GM21381 (cell line): ENCODE data around the gene DPM1.
A peak's percentile ranks its signal among the peaks of the same experiment; 100 is the strongest.

ENCODE experiments used
- ATAC-seq: cut with Tn5 transposase; IDR thresholded peaks from one replicate; pipeline ENCODE4 v1.9.1; 2021; ENCODE audit warnings: mild to moderate bottlenecking, moderate library complexity; ENCODE audit not compliant: unreplicated experiment

The DPM1 gene

GRCh38 chr20:50930976-50931305, 27.4 kb downstream of the DPM1 start:
- peak; percentile 21 for ATAC-seq

- ATAC-seq = peak; percentile 9
These were observed 28.0 kb downstream of the DPM1 start for GRCh38 chr20:50930139-50930975.

- peak; percentile 49 for ATAC-seq
These were observed 28.8 kb downstream of the DPM1 start for GRCh38 chr20:50929299-50930138.

GRCh38 chr20:50928469-50928868, 29.9 kb downstream of the DPM1 start:
- no peak for ATAC-seq

- no peak for ATAC-seq
These were observed 31.8 kb downstream of the DPM1 start for GRCh38 chr20:50926530-50926929.

GRCh38 chr20:50924261-50924920, 33.9 kb downstream of the DPM1 start:
- no peak for ATAC-seq

- ATAC-seq = no peak
These were observed 36.4 kb downstream of the DPM1 start for GRCh38 chr20:50921803-50922501.

- no peak for ATAC-seq
These were observed 37.3 kb downstream of the DPM1 start for GRCh38 chr20:50920997-50921396.

GRCh38 chr20:50919567-50919966, 38.8 kb downstream of the DPM1 start:
- ATAC-seq = no peak

GRCh38 chr20:50918403-50918802, 39.9 kb downstream of the DPM1 start:
- no peak for ATAC-seq

- no peak for ATAC-seq
These were observed 41.4 kb downstream of the DPM1 start for GRCh38 chr20:50916934-50917333.

- no peak for ATAC-seq
These were observed 42.1 kb downstream of the DPM1 start for GRCh38 chr20:50916257-50916656.

GRCh38 chr20:50915424-50915823, 42.9 kb downstream of the DPM1 start:
- no peak for ATAC-seq

- no peak for ATAC-seq
These were observed 44.5 kb downstream of the DPM1 start for GRCh38 chr20:50913690-50914375.

- peak; percentile 60 for ATAC-seq
These were observed 46.6 kb downstream of the DPM1 start for GRCh38 chr20:50911716-50912115.

- peak; percentile 22 for ATAC-seq
These were observed 47.3 kb downstream of the DPM1 start for GRCh38 chr20:50911030-50911429.

GRCh38 chr20:50909413-50909812, 48.9 kb downstream of the DPM1 start:
- no peak for ATAC-seq

GRCh38 chr20:50904067-50904570, 54.2 kb downstream of the DPM1 start:
- no peak for ATAC-seq

GRCh38 chr20:50903353-50904051, 54.8 kb downstream of the DPM1 start:
- ATAC-seq = no peak

GRCh38 chr20:50901301-50901700, 57.0 kb downstream of the DPM1 start:
- ATAC-seq = no peak
